Skeletal muscle tissue (tissue), 4 donors: ENCODE data around the gene PTAFR. TPM values are rescaled to one million over a fixed set of nuclear protein-coding genes. Genes with fewer than 3 reads are reported as not detected.

ENCODE experiments used
- H3K27ac ChIP-seq: one replicate; pipeline ENCODE4 v1.7.0; 2013; ENCODE audit warnings: mild to moderate bottlenecking, low read depth, low read length, inconsistent platforms
- H3K27me3 ChIP-seq, 3 donors: one replicate each; pipeline ENCODE4 v1.7.0; 2013; ENCODE audit warnings: low read length in 3 of 3; ENCODE audit not compliant: control insufficient read depth in 3 of 3, insufficient read depth in 3 of 3
- H3K36me3 ChIP-seq, 3 donors: one replicate each; pipeline ENCODE4 v1.7.0; 2013; ENCODE audit warnings: low read length in 3 of 3; ENCODE audit not compliant: control insufficient read depth in 3 of 3, insufficient read depth in 3 of 3
- H3K4me1 ChIP-seq, 3 donors: one replicate each; pipeline ENCODE4 v1.7.0; 2013; ENCODE audit warnings: low read length in 3 of 3, mild to moderate bottlenecking in 3 of 3; ENCODE audit not compliant: control insufficient read depth in 3 of 3, insufficient read depth in 3 of 3
- H3K4me3 ChIP-seq, 3 donors: one replicate each; pipeline ENCODE4 v1.7.0; 2013; ENCODE audit warnings: low read length in 3 of 3
- H3K9ac ChIP-seq, 3 donors: one replicate each; pipeline ENCODE4 v1.7.0; 2013; ENCODE audit warnings: low read length in 3 of 3, mild to moderate bottlenecking in 3 of 3, moderate library complexity in 2 of 3, low read depth in 1 of 3
- H3K9me3 ChIP-seq, 3 donors: one replicate each; pipeline ENCODE4 v1.7.0; 2013; ENCODE audit warnings: low read length in 3 of 3; ENCODE audit not compliant: control insufficient read depth in 3 of 3
- total RNA-seq: library from RNA; depleted of rRNA; stranded (reverse); fragments of >200 nt; gene quantifications from one replicate; pipeline ENCODE4 v1.2.3, GENCODE V29; 2014
- donor health status: Osteomylitis.

Gene PTAFR
- total RNA-seq, 1 donor from 2014 or later: 2.1 TPM

- Histone ChIP-seq H3K4me3 (no peak overlapping the region), H3K27ac (peak overlapping the region; percentile 17), H3K9ac (no peak overlapping the region), H3K4me1 (peaks cover 0 to 5% (median 3%) of the 10 kb centered on the region in 3 donors), H3K36me3 (no peaks in the 10 kb centered on the region), H3K27me3 (no peaks in the 10 kb centered on the region), H3K9me3 (no peaks in the 10 kb centered on the region)
Observed at GRCh38 chr1:28160782-28161266, 15.7 kb downstream of the PTAFR start.

GRCh38 chr1:28159680-28160079, 16.8 kb downstream of the PTAFR start:
- peaks cover 0 to 5% (median 3%) of the 10 kb centered on the region in 3 donors for H3K4me1 ChIP-seq
- H3K4me3 ChIP-seq: no peak overlapping the region
- no peak overlapping the region for H3K27ac ChIP-seq
- no peaks in the 10 kb centered on the region for H3K36me3 ChIP-seq
- H3K9me3 ChIP-seq: no peaks in the 10 kb centered on the region
- no peaks in the 10 kb centered on the region for H3K27me3 ChIP-seq
- H3K9ac ChIP-seq: no peak overlapping the region

GRCh38 chr1:28159243-28159642, 17.2 kb downstream of the PTAFR start:
- H3K9ac ChIP-seq: no peak overlapping the region
- H3K27me3 ChIP-seq: no peaks in the 10 kb centered on the region
- H3K9me3 ChIP-seq: no peaks in the 10 kb centered on the region
- no peaks in the 10 kb centered on the region for H3K36me3 ChIP-seq
- H3K4me1 ChIP-seq: peaks cover 0 to 5% (median 3%) of the 10 kb centered on the region in 3 donors
- H3K27ac ChIP-seq: no peak overlapping the region
- H3K4me3 ChIP-seq: no peak overlapping the region

- Histone ChIP-seq H3K27me3 (no peaks in the 10 kb centered on the region), H3K4me1 (peaks cover 0 to 3% (median 0%) of the 10 kb centered on the region in 3 donors), H3K9me3 (no peaks in the 10 kb centered on the region), H3K36me3 (no peaks in the 10 kb centered on the region), H3K9ac (no peak overlapping the region), H3K27ac (no peak overlapping the region), H3K4me3 (no peak overlapping the region)
Observed at GRCh38 chr1:28157894-28158293, 18.6 kb downstream of the PTAFR start.

- H3K27ac ChIP-seq: no peak overlapping the region
- no peaks in the 10 kb centered on the region for H3K27me3 ChIP-seq
- no peak overlapping the region for H3K4me3 ChIP-seq
- H3K9me3 ChIP-seq: no peaks in the 10 kb centered on the region
- H3K4me1 ChIP-seq: peaks cover 0 to 3% (median 0%) of the 10 kb centered on the region in 3 donors
- no peak overlapping the region for H3K9ac ChIP-seq
- H3K36me3 ChIP-seq: no peaks in the 10 kb centered on the region
Observed at GRCh38 chr1:28156821-28157220, 19.7 kb downstream of the PTAFR start.

GRCh38 chr1:28155628-28156027, 20.9 kb downstream of the PTAFR start:
- no peak overlapping the region for H3K4me3 ChIP-seq
- no peak overlapping the region for H3K27ac ChIP-seq
- H3K9me3 ChIP-seq: no peaks in the 10 kb centered on the region
- H3K36me3 ChIP-seq: no peaks in the 10 kb centered on the region
- H3K27me3 ChIP-seq: no peaks in the 10 kb centered on the region
- H3K9ac ChIP-seq: no peak overlapping the region
- peaks cover 0 to 3% (median 0%) of the 10 kb centered on the region in 3 donors for H3K4me1 ChIP-seq

GRCh38 chr1:28154078-28154594, 22.4 kb downstream of the PTAFR start:
- peaks cover 0 to 3% (median 0%) of the 10 kb centered on the region in 3 donors for H3K4me1 ChIP-seq
- H3K9ac ChIP-seq: no peak overlapping the region
- no peak overlapping the region for H3K27ac ChIP-seq
- no peaks in the 10 kb centered on the region for H3K27me3 ChIP-seq
- H3K4me3 ChIP-seq: no peak overlapping the region
- no peaks in the 10 kb centered on the region for H3K9me3 ChIP-seq
- no peaks in the 10 kb centered on the region for H3K36me3 ChIP-seq

GRCh38 chr1:28150125-28150780, 26.2 kb downstream of the PTAFR start:
- Histone ChIP-seq H3K9me3 (no peaks in the 10 kb centered on the region), H3K27ac (no peak overlapping the region), H3K36me3 (no peaks in the 10 kb centered on the region), H3K9ac (no peak overlapping the region), H3K4me1 (peaks cover 0 to 3% (median 0%) of the 10 kb centered on the region in 3 donors), H3K4me3 (no peak overlapping the region), H3K27me3 (no peaks in the 10 kb centered on the region)

GRCh38 chr1:28148880-28149195, 27.7 kb downstream of the PTAFR start:
- H3K36me3 ChIP-seq: no peaks in the 10 kb centered on the region
- H3K27ac ChIP-seq: no peak overlapping the region
- peaks cover 0 to under 1% (median 0%) of the 10 kb centered on the region in 3 donors for H3K4me1 ChIP-seq
- H3K9me3 ChIP-seq: no peaks in the 10 kb centered on the region
- H3K27me3 ChIP-seq: no peaks in the 10 kb centered on the region
- no peak overlapping the region for H3K4me3 ChIP-seq
- H3K9ac ChIP-seq: no peak overlapping the region

GRCh38 chr1:28147264-28148094, 29.0 kb downstream of the PTAFR start:
- no peaks in the 10 kb centered on the region for H3K9me3 ChIP-seq
- no peaks in the 10 kb centered on the region for H3K4me1 ChIP-seq
- no peaks in the 10 kb centered on the region for H3K36me3 ChIP-seq
- no peak overlapping the region for H3K27ac ChIP-seq
- H3K27me3 ChIP-seq: no peaks in the 10 kb centered on the region
- H3K4me3 ChIP-seq: no peak overlapping the region
- H3K9ac ChIP-seq: no peak overlapping the region
